Glomerular visceral epithelial cell (primary cell): Measurements from ENCODE around the gene TXNRD1.
"Not testable (repeated sequence)": the region's sequence is repeated elsewhere in the genome, so short reads cannot be mapped to it uniquely, and the experiment has no call there.

Experiments
- DNase-seq: peaks from one replicate; pipeline ENCODE4 v3.0.0-alpha.2; 2016; ENCODE audit errors: extremely low spot score

Gene TXNRD1

DNA sequence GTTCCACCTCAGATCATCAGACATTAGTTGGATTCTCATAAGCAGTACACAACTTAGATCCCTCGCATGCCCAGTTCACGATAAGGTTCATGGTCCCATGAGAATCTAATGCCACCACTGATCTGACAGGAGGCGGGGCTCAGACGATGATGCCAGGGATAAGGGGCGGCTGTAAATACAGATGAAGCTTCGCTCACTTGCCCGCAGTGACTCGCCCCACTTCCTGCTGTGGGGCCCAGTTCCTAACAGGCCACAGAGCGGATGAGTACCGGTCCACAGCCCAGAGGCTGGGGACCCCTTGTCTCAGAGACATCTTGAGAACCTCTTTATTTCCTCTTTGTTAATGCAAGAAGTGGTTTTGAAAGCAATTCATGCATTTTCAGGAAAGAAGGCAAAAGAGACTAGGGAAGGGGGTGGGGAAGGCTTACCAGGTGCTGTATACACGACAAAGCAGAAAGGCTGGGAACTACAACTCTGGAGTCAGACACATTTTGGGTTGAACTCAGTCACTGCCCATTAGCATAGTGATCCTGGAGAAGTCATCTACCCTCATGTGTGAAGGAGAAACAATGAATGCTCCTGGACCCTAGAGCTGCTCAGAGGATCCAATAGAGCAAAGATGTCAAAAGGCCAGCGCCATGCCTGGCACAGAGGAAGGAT, 156.6 kb downstream of the TXNRD1 start:
- peak; percentile 55 for DNase-seq

DNA sequence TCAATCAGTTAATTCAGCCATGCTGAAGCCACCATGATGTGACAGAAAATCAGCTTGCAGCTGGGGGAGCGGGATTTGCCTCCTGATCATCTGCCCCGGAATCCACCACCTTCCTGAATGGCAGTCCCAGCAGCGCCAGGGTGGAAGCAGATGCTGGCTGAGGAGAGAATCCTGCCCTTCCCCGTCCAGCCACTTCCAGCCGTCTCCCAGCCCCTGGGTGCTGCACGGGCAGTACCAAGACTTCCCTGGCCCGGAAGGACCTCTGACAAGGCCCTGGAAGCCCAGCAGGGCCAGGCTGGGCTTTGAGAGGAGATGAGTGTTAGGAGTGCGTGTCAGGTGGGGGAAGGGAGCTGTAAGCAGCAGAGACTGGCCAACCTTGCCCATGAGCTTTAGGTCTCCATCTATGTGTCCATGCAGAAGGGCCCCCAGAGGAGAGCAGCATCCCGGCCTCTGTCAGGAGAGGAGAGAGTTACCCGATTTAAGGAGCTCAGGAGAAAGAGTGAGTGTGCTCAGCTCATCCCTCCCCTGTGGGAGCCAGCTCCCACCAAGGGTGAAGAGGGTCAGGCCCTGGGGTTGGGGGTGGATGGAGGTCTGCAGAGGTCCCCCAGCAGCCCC, 157.2 kb downstream of the TXNRD1 start:
- no peak for DNase-seq

DNA sequence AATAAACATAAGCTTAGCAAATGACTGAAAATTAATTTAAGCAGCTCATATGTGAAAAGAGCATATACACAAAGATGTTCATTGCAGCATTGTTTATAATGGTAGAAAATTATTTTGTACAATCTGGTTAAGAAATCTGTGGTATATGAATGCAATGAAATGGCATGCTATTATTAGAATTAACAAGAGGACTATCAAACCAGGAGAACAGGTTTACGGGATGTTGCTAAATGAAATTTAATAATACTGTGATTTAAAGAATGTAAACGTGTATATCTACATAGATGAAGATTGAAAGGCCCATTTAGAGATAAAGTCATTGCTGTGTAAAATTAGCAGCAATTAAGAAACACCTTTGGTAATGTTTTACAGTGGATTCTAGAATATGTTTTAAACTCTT, 158.5 kb downstream of the TXNRD1 start:
- no peak for DNase-seq

DNA sequence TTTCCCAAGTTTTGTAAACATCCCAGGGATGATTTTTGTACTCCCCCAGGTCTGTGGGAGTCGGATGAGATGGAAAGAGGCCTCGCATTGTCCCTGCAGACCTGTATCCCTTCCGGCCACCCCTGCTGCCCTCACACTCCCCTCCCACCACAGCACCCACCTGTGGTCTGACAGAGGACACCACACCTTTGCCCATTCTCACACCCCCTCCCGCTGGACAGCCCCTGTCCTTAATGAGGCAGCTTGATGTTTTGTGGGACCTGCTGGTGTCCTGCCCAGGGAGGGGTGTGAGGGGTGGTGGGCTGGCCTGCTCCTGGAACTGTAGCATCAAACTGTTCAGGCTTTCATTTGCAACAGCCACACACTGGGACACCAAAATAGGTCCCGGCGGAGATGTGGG, 159.2 kb downstream of the TXNRD1 start:
- DNase-seq = no peak

DNA sequence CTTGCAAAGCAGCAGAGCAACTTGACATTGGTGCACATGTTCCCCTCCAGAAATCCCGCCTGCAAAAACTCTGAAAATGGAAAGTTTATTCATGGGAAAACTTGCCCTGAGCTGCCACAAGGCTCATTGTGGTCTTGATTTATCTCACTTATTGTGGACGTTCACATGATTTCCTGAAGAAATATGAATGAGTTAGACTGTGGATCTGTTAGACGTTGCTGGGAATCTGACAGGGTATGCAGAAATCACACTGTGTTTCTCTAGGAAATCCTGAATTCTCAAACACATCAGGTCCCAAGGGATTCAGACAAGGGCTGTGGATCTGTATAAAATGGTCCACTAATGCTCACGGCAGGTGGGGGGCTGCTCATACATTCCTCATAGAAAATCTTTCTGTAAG, 160.2 kb downstream of the TXNRD1 start:
- no peak for DNase-seq

DNA sequence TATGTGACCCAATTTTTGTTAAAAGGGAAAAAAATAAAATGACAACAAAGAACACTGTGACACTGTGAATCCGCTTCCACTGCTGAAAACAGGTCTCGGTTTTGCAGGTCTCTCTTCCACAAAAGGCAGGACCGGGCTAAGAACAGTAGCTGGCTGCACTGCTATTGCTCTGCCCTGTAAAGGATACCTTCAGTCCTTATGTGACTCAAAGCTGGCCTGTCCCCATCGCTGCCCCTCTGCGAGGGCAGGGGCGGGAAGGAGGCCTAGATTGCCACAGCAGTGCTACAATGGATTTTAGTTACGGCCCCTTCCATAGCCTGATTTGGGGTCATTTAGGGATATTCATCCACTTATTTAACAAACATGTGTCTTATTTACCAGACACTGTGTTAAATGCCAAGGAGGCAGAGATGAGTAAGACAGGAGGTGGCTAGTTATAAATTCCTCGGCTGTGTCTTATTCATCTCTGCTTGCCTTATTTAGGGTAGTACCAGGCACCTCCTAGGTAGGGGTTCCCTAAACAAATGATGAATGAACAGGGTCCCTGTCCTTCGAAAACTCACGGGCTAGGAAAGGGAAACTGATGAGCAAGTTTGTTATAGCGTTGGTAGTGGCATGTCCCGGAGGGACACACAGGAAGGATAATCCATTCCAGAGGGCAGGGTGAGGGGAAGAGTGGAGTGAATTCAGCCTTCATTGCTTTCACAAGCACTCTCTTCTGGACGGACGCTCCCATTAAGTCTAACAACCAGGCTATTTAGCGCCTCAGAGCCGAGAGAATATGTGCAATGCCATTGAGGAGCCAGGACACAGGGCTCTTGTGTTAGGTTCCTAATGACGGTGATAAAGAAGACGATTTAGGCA, 161.3 kb downstream of the TXNRD1 start:
- DNase-seq = no peak

DNA sequence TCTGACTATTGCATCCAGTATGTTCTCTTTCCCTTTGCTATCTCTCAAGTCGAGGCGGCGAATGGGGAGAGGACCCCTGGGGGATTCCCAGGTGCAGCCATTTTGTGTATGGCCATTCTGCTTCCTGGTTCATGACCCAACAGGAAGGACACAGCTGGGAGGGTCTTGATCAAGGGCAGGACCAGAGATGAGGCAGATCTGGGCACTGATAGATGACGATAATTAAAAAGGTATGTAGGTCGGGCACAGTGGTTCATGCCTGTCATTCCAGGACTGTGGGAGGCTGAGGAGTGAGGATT, 161.9 kb downstream of the TXNRD1 start:
- no peak for DNase-seq

DNA sequence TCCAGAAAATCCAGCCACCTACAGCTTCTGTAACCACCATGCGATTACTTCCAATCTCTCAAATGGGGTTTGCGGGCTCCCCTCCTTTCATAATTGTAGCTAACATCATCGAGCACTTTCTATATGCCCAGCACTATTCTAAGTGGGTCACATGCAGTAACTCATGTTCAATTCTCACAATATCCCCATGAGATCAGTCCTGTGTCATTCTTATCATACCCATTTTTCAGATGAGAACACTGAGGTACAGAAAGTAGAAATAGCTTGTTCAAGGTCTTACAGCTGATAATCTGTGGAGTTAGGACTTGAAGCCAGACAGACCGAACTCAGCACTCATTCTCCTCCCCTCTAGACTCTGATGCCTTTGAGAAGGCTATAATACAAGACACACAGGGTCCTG, 162.8 kb downstream of the TXNRD1 start:
- DNase-seq = no peak

DNA sequence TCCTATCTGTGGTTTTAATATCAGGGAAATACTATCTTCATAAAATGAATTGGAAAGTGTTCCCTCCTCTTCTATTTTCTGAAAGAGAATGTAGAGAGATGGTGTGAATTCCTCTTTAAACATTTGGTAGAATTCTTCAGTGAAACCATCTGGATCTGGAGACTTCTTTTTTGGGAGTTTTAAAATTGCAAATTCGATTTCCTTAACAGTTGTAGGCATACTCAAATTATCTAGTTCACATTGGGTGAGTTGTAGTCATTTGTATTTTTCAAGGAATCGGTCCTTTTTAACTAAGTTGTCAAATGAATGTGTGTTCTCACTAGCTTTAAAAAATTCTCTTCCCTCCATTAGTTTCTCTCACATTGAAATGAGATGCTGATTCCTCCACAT, 165.8 kb downstream of the TXNRD1 start:
- DNase-seq = no peak

DNA sequence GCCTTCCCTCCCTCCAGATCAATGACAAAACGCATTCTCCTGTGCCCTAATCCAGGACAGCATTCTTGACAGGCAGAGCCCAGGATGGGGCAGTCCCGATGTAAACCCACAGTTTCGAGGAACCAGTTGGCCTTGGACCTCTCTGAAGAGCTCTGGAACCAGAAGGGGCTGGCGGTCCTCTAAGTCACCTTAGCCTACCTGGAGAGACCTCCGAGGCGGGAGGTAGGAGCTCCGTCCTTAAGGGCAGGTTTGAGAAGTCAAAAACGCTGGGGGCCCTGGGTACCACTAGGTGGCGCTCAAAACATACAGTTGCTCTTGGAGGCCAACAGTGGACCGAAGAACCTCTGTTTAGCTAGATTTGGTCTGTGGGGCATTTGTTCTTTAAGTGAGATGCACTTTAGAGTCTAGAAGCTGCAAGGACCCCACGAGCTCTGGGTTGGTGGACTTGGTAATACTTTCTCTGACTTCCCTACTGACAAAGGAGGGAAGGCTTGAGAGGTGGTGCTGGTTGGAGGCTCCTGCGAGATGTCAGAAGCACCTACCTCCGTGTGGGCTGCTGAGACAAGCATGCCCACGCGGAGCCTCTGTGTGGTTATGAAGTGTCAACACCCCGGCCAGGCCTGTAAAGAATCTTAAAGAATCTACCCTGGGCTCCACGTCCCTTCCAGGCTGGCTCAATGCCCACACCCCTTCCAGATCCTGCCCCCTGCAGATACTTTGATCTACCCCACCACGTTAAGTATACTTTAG, 166.3 kb downstream of the TXNRD1 start:
- peak; percentile 77 for DNase-seq

DNA sequence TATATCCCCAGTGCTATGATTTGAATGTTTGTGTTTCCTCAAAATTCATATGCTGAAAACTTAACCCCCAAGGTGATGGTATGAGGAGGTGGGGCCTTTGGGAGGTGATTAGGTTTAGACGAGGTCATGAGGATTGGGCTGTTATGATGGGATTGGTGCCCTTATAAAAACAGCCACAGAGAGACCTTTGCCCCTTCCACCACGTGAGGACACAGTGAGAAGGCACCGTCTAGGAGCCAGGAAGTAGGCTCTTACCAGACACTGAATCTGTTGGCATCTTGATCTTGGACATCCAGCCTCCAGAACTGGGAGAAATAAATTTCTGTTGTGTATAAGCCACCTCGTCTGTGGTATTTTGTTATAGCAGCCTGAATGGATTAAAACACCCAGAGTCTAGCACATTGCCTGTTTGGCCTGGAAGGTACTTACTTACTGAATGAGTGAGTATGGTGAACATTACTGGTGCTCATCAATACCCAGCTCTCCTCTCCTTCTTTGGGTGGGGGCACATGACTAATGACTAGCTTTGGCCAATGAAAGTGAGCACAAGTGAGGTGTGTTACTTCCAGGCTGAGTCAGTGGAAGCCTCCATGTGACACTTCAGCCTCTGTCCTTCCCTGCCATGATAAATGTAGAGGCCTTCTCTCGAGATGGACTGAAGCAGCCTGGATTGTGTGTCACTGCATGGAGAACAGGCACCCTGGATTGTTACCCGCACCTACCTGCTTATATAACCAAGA, 168.7 kb downstream of the TXNRD1 start:
- no peak for DNase-seq

DNA sequence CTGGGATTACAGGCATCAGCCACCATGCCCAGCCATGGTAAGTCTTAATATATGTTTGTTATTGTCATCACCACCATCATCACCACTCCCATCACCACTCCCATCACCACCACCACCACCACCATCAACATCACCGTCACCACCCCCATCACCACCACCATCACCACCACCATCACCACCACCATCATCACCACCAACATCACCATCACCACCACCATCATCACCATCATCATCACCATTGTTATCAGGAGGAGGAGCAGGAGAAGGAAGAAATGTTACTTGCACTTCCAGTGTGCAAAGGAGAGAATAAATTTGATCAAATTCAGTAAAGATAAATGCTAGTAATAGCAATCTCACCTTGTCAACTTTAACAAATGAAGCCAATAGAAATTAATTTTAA, 169.9 kb downstream of the TXNRD1 start:
- no peak for DNase-seq

DNA sequence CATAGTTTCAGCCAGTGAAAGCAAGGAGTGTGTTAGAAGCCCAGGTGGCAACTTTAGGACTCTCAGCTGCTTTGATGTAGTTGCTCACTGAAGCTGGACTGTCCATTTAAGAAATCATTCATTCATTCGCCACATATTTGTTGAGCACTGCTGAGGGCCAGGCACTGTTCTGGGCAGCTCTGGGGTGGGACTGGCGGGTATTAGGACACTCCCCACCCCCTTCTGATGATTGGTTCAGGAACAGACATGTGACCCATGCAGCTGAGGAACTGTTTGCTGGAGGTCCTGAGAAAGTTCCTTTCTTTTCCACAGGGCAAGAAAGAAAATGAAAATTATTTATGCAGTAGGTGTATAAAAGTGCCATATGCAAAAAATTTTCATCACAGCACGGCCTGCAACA, 170.9 kb downstream of the TXNRD1 start:
- DNase-seq = no peak

DNA sequence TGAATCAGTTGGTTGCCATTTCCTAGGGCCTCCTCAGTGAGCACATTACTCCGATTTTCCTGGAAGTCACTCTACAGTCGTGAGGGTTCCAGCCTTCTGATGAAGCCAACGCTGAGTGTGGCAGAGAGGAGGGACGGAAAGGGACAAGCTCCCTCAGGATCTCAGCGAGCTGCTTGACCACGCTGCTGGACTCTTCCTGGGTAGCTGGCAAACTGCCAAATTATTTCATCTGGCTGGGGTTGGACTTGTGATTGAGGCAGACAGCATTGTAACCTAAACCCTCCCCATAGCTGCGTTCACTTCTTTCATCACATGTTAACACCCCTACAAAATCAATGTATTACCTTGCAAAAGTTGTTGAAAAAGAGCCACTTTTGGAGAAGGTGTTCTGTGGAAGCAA, 171.6 kb downstream of the TXNRD1 start:
- no peak for DNase-seq

DNA sequence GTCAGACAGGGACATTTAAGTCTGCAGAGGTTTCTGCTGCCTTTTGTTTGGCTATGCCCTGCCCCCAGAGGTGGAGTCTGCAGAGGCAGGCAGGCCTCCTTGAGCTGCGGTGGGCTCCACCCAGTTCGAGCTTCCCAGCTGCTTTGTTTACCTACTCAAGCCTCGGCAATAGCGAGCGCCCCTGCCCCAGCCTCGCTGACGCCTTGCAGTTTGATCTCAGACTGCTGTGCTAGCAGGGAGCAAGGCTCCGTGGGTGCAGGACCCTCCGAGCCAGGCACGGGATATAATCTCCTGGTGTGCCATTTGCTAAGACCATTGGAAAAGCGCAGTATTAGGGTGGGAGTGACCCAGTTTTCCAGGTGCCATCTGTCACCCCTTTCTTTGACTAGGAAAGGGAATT, 178.5 kb downstream of the TXNRD1 start:
- not testable (repeated sequence) for DNase-seq
